Neutrophil (primary cell): ENCODE results near the gene RRAGD.

Experiments
- H3K27ac ChIP-seq: fragments of 200-600 bp; sonication (generic); 2 replicates; pipeline ENCODE4 v1.5.1; 2016; ENCODE audit warnings: mild to moderate bottlenecking, moderate library complexity
- H3K27me3 ChIP-seq: fragments of 200-600 bp; sonication (generic); 2 replicates; pipeline ENCODE4 v1.6.0; 2016; ENCODE audit warnings: mild to moderate bottlenecking
- H3K36me3 ChIP-seq: fragments of 200-600 bp; sonication (generic); 2 replicates; pipeline ENCODE4 v1.5.1; 2017
- H3K4me1 ChIP-seq, 2 experiments: fragments of 200-600 bp in 1 of 2; sonication (generic) in 1 of 2; 1 replicate in 1 of 2; 2 replicates in 1 of 2; pipeline versions ENCODE4 v1.5.1 to v1.6.1; 2013 to 2016; ENCODE audit warnings: low read depth in 1 of 2, low read length in 1 of 2, mild to moderate bottlenecking in 1 of 2, moderate library complexity in 1 of 2; ENCODE audit not compliant: control insufficient read depth in 1 of 2, insufficient read depth in 1 of 2
- H3K4me3 ChIP-seq, 2 experiments: fragments of 200-600 bp in 1 of 2; sonication (generic) in 1 of 2; 1 replicate in 1 of 2; 2 replicates in 1 of 2; pipeline ENCODE4 v1.5.1; 2013 to 2016; ENCODE audit warnings: low read depth in 1 of 2, low read length in 1 of 2, mild to moderate bottlenecking in 1 of 2, moderate library complexity in 1 of 2
- H3K9me3 ChIP-seq: fragments of 200-600 bp; sonication (generic); 2 replicates; pipeline ENCODE4 v1.5.1; 2016
- TF ChIP-seq, protein P1 (sequence below): fragments of 200-600 bp; sonication (generic); IDR thresholded peaks from 2 replicates; pipeline ENCODE4 v1.5.1; 2016; ENCODE audit warnings: antibody characterized with exemption

The RRAGD gene

DNA sequence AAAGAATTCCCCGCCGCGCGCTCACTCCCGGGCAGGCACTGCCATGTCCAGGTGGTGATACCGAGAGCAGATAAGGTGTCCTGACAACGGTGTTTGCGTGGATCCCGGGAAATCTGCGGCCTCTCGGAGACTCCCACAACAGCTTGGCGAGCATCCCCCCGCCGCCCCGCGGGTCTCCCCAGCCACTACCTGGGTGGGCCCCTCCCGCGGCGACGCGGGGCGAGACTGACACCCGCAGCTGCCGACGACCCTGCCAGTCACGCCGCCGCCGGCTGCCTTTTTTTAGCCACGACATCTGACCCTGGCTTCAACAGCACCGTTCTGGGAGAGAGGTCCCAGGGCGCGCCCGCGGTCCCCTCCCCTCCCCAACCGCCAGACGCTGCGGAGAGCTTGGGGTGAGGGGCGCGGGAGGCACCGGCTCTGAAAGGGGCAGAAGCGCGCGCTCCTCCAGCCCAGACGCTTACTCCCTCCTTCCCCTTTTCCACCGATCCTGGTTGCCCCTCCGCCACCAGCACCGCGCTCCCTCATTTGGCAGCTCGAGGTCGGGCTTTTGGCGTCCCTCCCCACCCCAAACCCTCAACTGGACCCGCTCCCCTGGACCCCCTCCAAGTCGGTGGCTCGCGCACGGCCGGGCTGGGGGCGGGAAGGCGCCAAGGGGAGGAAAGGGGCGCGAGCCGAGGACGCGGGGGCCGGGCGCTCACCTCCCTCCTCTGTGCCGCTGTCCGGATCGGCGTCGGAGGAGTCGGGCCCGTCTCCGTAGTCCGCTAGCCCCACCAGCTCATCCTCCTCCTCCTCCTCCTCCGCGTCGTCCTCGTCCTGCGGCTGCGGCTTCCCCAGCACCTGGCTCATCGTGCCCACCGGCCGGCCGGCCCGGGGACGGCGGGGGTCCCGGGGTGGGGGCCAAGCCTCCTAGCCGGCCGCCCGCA, 665 bp downstream of the RRAGD start:
- Histone ChIP-seq H3K27me3 (no peaks in the 10 kb centered on the region), H3K36me3 (no peaks in the 10 kb centered on the region), H3K4me1 (peaks cover 58% of the 10 kb centered on the region in 2 experiments), H3K27ac (peak overlapping the region; percentile 96), H3K9me3 (no peaks in the 10 kb centered on the region), H3K4me3 (peak overlapping the region; percentile 84 to 85)
- TF ChIP-seq, protein P1, sequence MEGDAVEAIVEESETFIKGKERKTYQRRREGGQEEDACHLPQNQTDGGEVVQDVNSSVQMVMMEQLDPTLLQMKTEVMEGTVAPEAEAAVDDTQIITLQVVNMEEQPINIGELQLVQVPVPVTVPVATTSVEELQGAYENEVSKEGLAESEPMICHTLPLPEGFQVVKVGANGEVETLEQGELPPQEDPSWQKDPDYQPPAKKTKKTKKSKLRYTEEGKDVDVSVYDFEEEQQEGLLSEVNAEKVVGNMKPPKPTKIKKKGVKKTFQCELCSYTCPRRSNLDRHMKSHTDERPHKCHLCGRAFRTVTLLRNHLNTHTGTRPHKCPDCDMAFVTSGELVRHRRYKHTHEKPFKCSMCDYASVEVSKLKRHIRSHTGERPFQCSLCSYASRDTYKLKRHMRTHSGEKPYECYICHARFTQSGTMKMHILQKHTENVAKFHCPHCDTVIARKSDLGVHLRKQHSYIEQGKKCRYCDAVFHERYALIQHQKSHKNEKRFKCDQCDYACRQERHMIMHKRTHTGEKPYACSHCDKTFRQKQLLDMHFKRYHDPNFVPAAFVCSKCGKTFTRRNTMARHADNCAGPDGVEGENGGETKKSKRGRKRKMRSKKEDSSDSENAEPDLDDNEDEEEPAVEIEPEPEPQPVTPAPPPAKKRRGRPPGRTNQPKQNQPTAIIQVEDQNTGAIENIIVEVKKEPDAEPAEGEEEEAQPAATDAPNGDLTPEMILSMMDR: no peak

DNA sequence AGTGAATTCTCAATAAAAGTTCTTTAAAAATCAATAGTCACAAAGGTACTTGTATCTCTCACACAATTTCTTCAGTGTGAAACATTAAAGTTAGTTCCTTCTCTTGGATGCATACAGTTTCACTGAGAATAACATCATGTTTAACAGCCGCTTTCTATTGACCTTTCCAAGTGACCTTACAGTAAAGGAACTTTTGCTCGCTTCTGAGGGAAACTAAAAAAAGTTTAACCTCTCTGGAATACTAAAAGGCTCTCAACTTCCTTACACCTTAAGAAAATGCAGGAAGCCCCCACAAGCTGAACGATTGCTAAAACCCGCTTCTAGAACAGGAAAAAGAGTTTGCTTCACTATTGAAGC, 1.3 kb downstream of the RRAGD start:
- peak overlapping the region; percentile 96 for H3K27ac ChIP-seq
- no peaks in the 10 kb centered on the region for H3K9me3 ChIP-seq
- peak overlapping the region; percentile 84 to 85 for H3K4me3 ChIP-seq
- H3K36me3 ChIP-seq: no peaks in the 10 kb centered on the region
- H3K4me1 ChIP-seq: peaks cover 64% of the 10 kb centered on the region in 2 experiments
- H3K27me3 ChIP-seq: no peaks in the 10 kb centered on the region
- TF ChIP-seq, protein P1: no peak

DNA sequence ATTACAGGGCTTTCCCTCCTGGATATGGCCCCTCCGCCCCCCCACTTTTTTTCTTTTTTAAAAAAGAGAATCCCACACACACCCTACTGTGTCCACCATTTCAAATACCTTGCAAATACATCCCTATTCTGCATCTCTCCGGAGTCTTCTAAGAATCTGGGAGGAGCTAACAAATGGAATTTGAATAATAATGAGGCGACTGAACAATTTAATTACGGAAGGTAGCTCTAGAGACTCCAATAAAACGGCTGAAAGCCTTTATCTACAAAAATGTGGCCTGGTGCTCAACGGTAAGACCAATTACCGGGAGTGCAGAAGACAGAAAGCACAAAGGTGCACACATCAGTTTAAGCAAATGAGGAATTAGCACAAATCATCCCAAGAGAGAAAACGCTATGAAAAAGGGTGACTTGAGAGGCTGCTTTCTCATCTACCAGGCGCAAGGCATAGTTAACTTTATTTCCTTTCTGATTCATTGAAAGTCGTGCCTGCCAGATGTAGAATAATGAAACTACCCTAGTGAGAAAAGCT, 1.8 kb downstream of the RRAGD start:
- no peaks in the 10 kb centered on the region for H3K9me3 ChIP-seq
- no peaks in the 10 kb centered on the region for H3K36me3 ChIP-seq
- H3K4me3 ChIP-seq: peak overlapping the region; percentile 84 to 85
- H3K4me1 ChIP-seq: peaks cover 69% of the 10 kb centered on the region in 2 experiments
- H3K27me3 ChIP-seq: no peaks in the 10 kb centered on the region
- peak overlapping the region; percentile 96 for H3K27ac ChIP-seq
- TF ChIP-seq, protein P1: no peak

DNA sequence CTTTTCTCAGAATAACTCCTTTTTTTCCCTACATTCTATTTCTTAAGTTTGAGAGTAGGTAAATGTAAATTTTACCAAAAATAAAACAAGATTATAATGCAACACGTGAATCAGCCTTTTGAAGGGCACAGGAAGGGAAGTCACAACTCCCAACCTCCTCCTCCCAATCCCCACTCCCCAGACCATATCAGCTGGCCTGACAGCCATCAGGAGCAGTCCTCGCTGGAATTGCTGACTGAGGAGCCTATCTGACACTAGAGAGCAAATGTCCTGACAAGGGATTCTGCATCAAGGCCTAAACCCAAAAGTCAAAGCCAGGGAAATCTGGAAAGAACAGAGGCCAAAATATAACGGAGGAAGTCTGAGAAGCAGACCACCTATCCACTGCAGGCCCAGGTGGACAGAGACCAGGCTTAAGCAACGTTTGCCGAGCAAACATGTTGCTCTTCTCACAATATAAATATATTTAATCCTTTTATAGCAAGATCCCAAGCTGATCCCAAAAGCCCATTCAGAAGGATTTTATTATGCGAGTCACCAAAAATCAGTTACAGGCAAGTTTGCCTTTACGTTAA, 2.5 kb downstream of the RRAGD start:
- Histone ChIP-seq H3K36me3 (no peaks in the 10 kb centered on the region), H3K4me3 (peak overlapping the region in 1 of 2 experiments; percentile 84), H3K9me3 (no peaks in the 10 kb centered on the region), H3K27me3 (no peaks in the 10 kb centered on the region), H3K27ac (peak overlapping the region; percentile 96), H3K4me1 (peaks cover 74 to 76% of the 10 kb centered on the region in 2 experiments)
- TF ChIP-seq, protein P1: no peak

DNA sequence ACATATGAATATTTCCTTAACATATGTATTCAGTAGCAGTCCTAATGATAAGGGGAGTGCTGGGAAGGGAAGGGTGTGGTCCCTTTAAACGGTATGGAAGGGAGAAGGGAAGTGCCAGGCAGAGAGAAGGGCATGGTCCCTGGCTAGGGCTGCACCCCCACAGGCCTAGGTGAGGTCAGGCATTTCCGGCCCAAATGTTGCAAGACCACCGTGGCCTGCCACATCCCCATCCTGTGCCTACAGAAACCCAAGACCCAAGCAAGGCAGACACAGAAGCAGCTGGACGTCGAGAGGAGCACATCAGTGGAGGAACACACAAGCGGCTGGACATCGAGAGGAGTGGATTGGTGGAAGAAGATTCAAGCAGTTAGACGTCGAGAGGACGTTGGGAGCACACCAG, 5.9 kb downstream of the RRAGD start:
- no peaks in the 10 kb centered on the region for H3K27me3 ChIP-seq
- H3K27ac ChIP-seq: peak overlapping the region; percentile 87
- TF ChIP-seq, protein P1: no peak

More for the DNA sequence above, 5.9 kb downstream of the RRAGD start:
- peak overlapping the region; percentile 28 to 46 for H3K4me3 ChIP-seq
- H3K36me3 ChIP-seq: no peaks in the 10 kb centered on the region
- peaks cover 91 to 95% of the 10 kb centered on the region in 2 experiments for H3K4me1 ChIP-seq
- H3K9me3 ChIP-seq: no peaks in the 10 kb centered on the region
